ENCODE results near the gene MREG. TPM values are rescaled to one million over a fixed set of nuclear protein-coding genes. Genes with fewer than 3 reads are reported as not detected.
A peak's percentile ranks its signal among the peaks of the same experiment; 100 is the strongest.

Gene MREG
- total RNA-seq, 1 experiment from 2014 or later: 16.9 TPM

- peak; percentile 69 for TF ChIP-seq SP1 (IDR thresholded peaks at IDR 0.05; ENCODE audit: low read depth)
Measured at GRCh38 chr2:215982465-215982875, 30.9 kb downstream of the MREG start (continued).

- no TSS peak for BruUV-seq (replicated peaks)
- CTCF ChIA-PET: no interaction called here
Measured at GRCh38 chr2:215981115-215981514, 32.2 kb downstream of the MREG start.

GRCh38 chr2:215979620-215980019, 33.7 kb downstream of the MREG start:
- ChIA-PET POLR2A (no interaction called here), CTCF (interaction anchor here (1.1 kb wide), 1 partner anchor 29 kb away, joined by 5 read pairs; no protein-coding TSS in a partner anchor), RAD21 (ENCODE audit: low non-redundant PET in 1 of 2, low total read pairs in 2 of 2, uncharacterized antibody in 2 of 2, unreplicated experiment in 2 of 2) (no interaction called here)
- Histone ChIP-seq H3K4me1 (ENCODE audit: control insufficient read depth in 1 of 2, insufficient read depth in 2 of 2, low read length in 2 of 2) (peaks cover 0 to 18% of the 10 kb centered on the region in 2 experiments; a peak in 2 of 4 replicates), H3K4me3 (replicated peaks in 1 of 2; ENCODE audit: low read depth in 1 of 2, low read length in 2 of 2) (no peak overlapping the region), H3K4me2 (ENCODE audit: low read length) (no peak overlapping the region), H3K9ac (ENCODE audit: low read length) (no peak overlapping the region), H4K20me1 (ENCODE audit: insufficient read depth) (no peaks in the 10 kb centered on the region), H3K36me3 (ENCODE audit: control insufficient read depth in 1 of 2, insufficient read depth in 2 of 2, low read length in 2 of 2) (no peaks in the 10 kb centered on the region), H3K9me2 (ENCODE audit: insufficient read depth) (no peaks in the 10 kb centered on the region), H3K9me3 (ENCODE audit: control insufficient read depth in 1 of 2, insufficient read depth in 1 of 2, low read depth in 1 of 2, low read length in 2 of 2) (no peaks in the 10 kb centered on the region), H2AFZ (ENCODE audit: low read depth, low read length, poor library complexity, severe bottlenecking) (no peak overlapping the region), H3K79me2 (ENCODE audit: insufficient read depth, low read length) (peaks cover 3% of the 10 kb centered on the region; the same call in 1 of the 2 replicates), H3K27me3 (ENCODE audit: insufficient read depth, low read length) (no peaks in the 10 kb centered on the region), H3K27ac (ENCODE audit: low read depth, low read length) (no peak overlapping the region)
- BruUV-seq (replicated peaks): no TSS peak
- no peak for ATAC-seq
- no peak for TF ChIP-seq EGR1 (IDR thresholded peaks at IDR 0.05; ENCODE audit: low read depth)
- no peak for TF ChIP-seq ATF3 (IDR thresholded peaks at IDR 0.05)
- no peak for TF ChIP-seq EZH2phosphoT487 (IDR thresholded peaks at IDR 0.05; ENCODE audit: borderline replicate concordance)
- no peak for TF ChIP-seq ZBTB33 (IDR thresholded peaks at IDR 0.05; ENCODE audit: extremely low read depth, insufficient replicate concordance, low read length)
- no peak for DNase-seq (ENCODE audit: low read depth, low spot score)
- intact Hi-C loops (cut with micrococcal nuclease): no loop called here

More at GRCh38 chr2:215981115-215981514, 32.2 kb downstream of the MREG start:
- TF ChIP-seq MAX (IDR thresholded peaks at IDR 0.05): no peak
- ChIA-PET POLR2A (no interaction called here), RAD21 (ENCODE audit: low non-redundant PET in 1 of 2, low total read pairs in 2 of 2, uncharacterized antibody in 2 of 2, unreplicated experiment in 2 of 2) (no interaction called here)
- ATAC-seq (no peak), DNase-seq (ENCODE audit: low read depth, low spot score) (no peak)
- H4K20me1 ChIP-seq (ENCODE audit: insufficient read depth): no peaks in the 10 kb centered on the region
- H3K9me2 ChIP-seq (ENCODE audit: insufficient read depth): no peaks in the 10 kb centered on the region
- H3K4me2 ChIP-seq (ENCODE audit: low read length): no peak overlapping the region
- no peak overlapping the region for H3K27ac ChIP-seq (ENCODE audit: low read depth, low read length)
- no peak overlapping the region for H2AFZ ChIP-seq (ENCODE audit: low read depth, low read length, poor library complexity, severe bottlenecking)
- no peaks in the 10 kb centered on the region for H3K9me3 ChIP-seq (ENCODE audit: control insufficient read depth in 1 of 2, insufficient read depth in 1 of 2, low read depth in 1 of 2, low read length in 2 of 2)
- H3K4me3 ChIP-seq (replicated peaks in 1 of 2; ENCODE audit: low read depth in 1 of 2, low read length in 2 of 2): no peak overlapping the region
- H3K9ac ChIP-seq (ENCODE audit: low read length): no peak overlapping the region
- peaks cover 0 to 17% of the 10 kb centered on the region in 2 experiments; a peak in 2 of 4 replicates for H3K4me1 ChIP-seq (ENCODE audit: control insufficient read depth in 1 of 2, insufficient read depth in 2 of 2, low read length in 2 of 2)
- H3K36me3 ChIP-seq (ENCODE audit: control insufficient read depth in 1 of 2, insufficient read depth in 2 of 2, low read length in 2 of 2): no peaks in the 10 kb centered on the region
- intact Hi-C loops (cut with micrococcal nuclease): no loop called here
- no peaks in the 10 kb centered on the region for H3K27me3 ChIP-seq (ENCODE audit: insufficient read depth, low read length)
- H3K79me2 ChIP-seq (ENCODE audit: insufficient read depth, low read length): peaks cover 2% of the 10 kb centered on the region; the same call in 1 of the 2 replicates

All from HCT116 (cell line).